H9 (cell line): Measurements from ENCODE around the gene PROX2. TPM values are rescaled to one million over a fixed set of nuclear protein-coding genes. Genes with fewer than 3 reads are reported as not detected.

Source experiments
- DNase-seq: peaks from one replicate; pipeline ENCODE4 v3.0.0-alpha.2; 2017
- H2AFZ ChIP-seq: one replicate; pipeline ENCODE4 v1.6.1; 2013; ENCODE audit warnings: mild to moderate bottlenecking, low read length, control low read depth, moderate library complexity
- H2AK5ac ChIP-seq: 2 replicates; pipeline ENCODE4 v1.6.1; 2013; ENCODE audit warnings: low read length, control low read depth, mixed read lengths; ENCODE audit not compliant: insufficient read length
- H2BK120ac ChIP-seq: one replicate; pipeline ENCODE4 v1.6.1; 2013; ENCODE audit warnings: low read depth, mild to moderate bottlenecking, low read length, control low read depth, inconsistent platforms; ENCODE audit not compliant: poor library complexity, severe bottlenecking
- H2BK12ac ChIP-seq: 2 replicates; pipeline ENCODE4 v1.6.1; 2013; ENCODE audit warnings: low read length, control low read depth, mixed read lengths, low read depth; ENCODE audit not compliant: insufficient read length
- H2BK15ac ChIP-seq: 2 replicates; pipeline ENCODE4 v1.6.1; 2013; ENCODE audit warnings: low read depth, low read length, control low read depth
- H2BK20ac ChIP-seq: one replicate; pipeline ENCODE4 v1.6.1; 2013; ENCODE audit warnings: low read depth, mild to moderate bottlenecking, low read length, control low read depth, inconsistent platforms; ENCODE audit not compliant: poor library complexity, severe bottlenecking
- H2BK5ac ChIP-seq: 2 replicates; pipeline ENCODE4 v1.6.1; 2013; ENCODE audit warnings: low read length, control low read depth, mixed read lengths; ENCODE audit not compliant: insufficient read length
- H3K14ac ChIP-seq: 2 replicates; pipeline ENCODE4 v1.6.1; 2013; ENCODE audit warnings: low read length, control low read depth; ENCODE audit not compliant: insufficient read depth
- H3K18ac ChIP-seq: 2 replicates; pipeline ENCODE4 v1.6.1; 2013; ENCODE audit warnings: low read depth, mild to moderate bottlenecking, mixed read lengths, low read length, control low read depth; ENCODE audit not compliant: insufficient read length
- H3K23ac ChIP-seq: 2 replicates; pipeline ENCODE4 v1.6.1; 2013; ENCODE audit warnings: low read length, control low read depth, mixed read lengths, low read depth; ENCODE audit not compliant: insufficient read length
- H3K23me2 ChIP-seq: 2 replicates; pipeline ENCODE4 v1.6.1; 2013; ENCODE audit warnings: low read depth, mild to moderate bottlenecking, mixed read lengths, low read length, control low read depth; ENCODE audit not compliant: insufficient read length, poor library complexity, severe bottlenecking
- H3K27ac ChIP-seq: 2 replicates; pipeline ENCODE4 v1.5.1; 2013; ENCODE audit warnings: low read length, control low read depth, mixed read lengths, low read depth; ENCODE audit not compliant: insufficient read length
- H3K27me3 ChIP-seq: 2 replicates; pipeline ENCODE4 v1.6.1; 2013; ENCODE audit warnings: low read length, control low read depth, inconsistent platforms; ENCODE audit not compliant: insufficient read depth
- H3K4ac ChIP-seq: 2 replicates; pipeline ENCODE4 v1.6.1; 2013; ENCODE audit warnings: low read depth, mild to moderate bottlenecking, control low read depth, inconsistent platforms, low read length, moderate library complexity
- H3K4me1 ChIP-seq: 2 replicates; pipeline ENCODE4 v1.6.1; 2013; ENCODE audit warnings: low read length, control low read depth, inconsistent platforms; ENCODE audit not compliant: insufficient read depth
- H3K4me2 ChIP-seq: 2 replicates; pipeline ENCODE4 v1.6.1; 2013; ENCODE audit warnings: low read length, control low read depth, mixed read lengths; ENCODE audit not compliant: insufficient read length, insufficient read depth
- H3K56ac ChIP-seq: 2 replicates; pipeline ENCODE4 v1.6.1; 2013; ENCODE audit warnings: low read depth, mild to moderate bottlenecking, mixed read lengths, low read length, control low read depth; ENCODE audit not compliant: insufficient read length
- H3K79me1 ChIP-seq: 2 replicates; pipeline ENCODE4 v1.6.1; 2013; ENCODE audit warnings: low read depth, mild to moderate bottlenecking, moderate library complexity, low read length, control low read depth, inconsistent platforms; ENCODE audit not compliant: insufficient read depth, poor library complexity, severe bottlenecking
- H3K79me2 ChIP-seq: 2 replicates; pipeline ENCODE4 v1.6.1; 2013; ENCODE audit warnings: low read length, control low read depth, inconsistent platforms; ENCODE audit not compliant: insufficient read depth
- H3K9ac ChIP-seq: 2 replicates; pipeline ENCODE4 v1.6.1; 2013; ENCODE audit warnings: low read length, control low read depth, mixed read lengths; ENCODE audit not compliant: insufficient read length; ENCODE audit errors: extremely low read depth
- H3K9me3 ChIP-seq: one replicate; pipeline ENCODE4 v1.6.1; 2013; ENCODE audit warnings: low read depth, low read length, inconsistent platforms; ENCODE audit not compliant: control insufficient read depth
- H3T11ph ChIP-seq: one replicate; pipeline ENCODE4 v1.6.1; 2013; ENCODE audit warnings: mild to moderate bottlenecking, low read length, control low read depth, inconsistent platforms
- H4K20me1 ChIP-seq: one replicate; pipeline ENCODE4 v1.6.1; 2013; ENCODE audit not compliant: control insufficient read depth, insufficient read length, insufficient read depth
- H4K5ac ChIP-seq: 2 replicates; pipeline ENCODE4 v1.6.1; 2013; ENCODE audit warnings: low read depth, mild to moderate bottlenecking, mixed read lengths, low read length, control low read depth; ENCODE audit not compliant: insufficient read length
- H4K8ac ChIP-seq: replicated peaks from 2 replicates; pipeline ENCODE4 v1.6.1; 2013; ENCODE audit warnings: low read length, control low read depth, mixed read lengths, low read depth; ENCODE audit not compliant: insufficient read length
- H4K91ac ChIP-seq: 2 replicates; pipeline ENCODE4 v1.6.1; 2013; ENCODE audit warnings: low read depth, mild to moderate bottlenecking, moderate library complexity, mixed read lengths, low read length, control low read depth; ENCODE audit not compliant: insufficient read length
- H3K27ac Mint-ChIP-seq, 3 experiments: 2 replicates in 2 of 3; 3 replicates in 1 of 3; pipeline ENCODE4 v1.8.0; 2020 to 2021; ENCODE audit warnings: mixed read lengths in 3 of 3, mild to moderate bottlenecking in 1 of 3, moderate library complexity in 1 of 3
- H3K27me3 Mint-ChIP-seq: 2 replicates; pipeline ENCODE4 v1.8.0; 2021; ENCODE audit warnings: low read depth, mild to moderate bottlenecking, moderate library complexity, mixed read lengths
- H3K36me3 Mint-ChIP-seq, 3 experiments: 2 replicates in 2 of 3; 3 replicates in 1 of 3; pipeline ENCODE4 v1.8.0; 2020 to 2021; ENCODE audit warnings: low read depth in 3 of 3, mixed read lengths in 3 of 3; ENCODE audit not compliant: insufficient read depth in 1 of 3
- H3K4me1 Mint-ChIP-seq, 2 experiments: 2 replicates each; pipeline ENCODE4 v1.8.0; 2020; ENCODE audit warnings: mixed read lengths in 2 of 2
- H3K4me3 Mint-ChIP-seq, 2 experiments: 2 replicates in 1 of 2; 3 replicates in 1 of 2; pipeline ENCODE4 v1.8.0; 2020 to 2021; ENCODE audit warnings: mild to moderate bottlenecking in 2 of 2, mixed read lengths in 2 of 2, moderate library complexity in 1 of 2
- H3K9me3 Mint-ChIP-seq, 2 experiments: 2 replicates in 1 of 2; 3 replicates in 1 of 2; pipeline ENCODE4 v1.8.0; 2020; ENCODE audit warnings: mild to moderate bottlenecking in 2 of 2, mixed read lengths in 2 of 2, moderate library complexity in 1 of 2
- WGBS: extraction: QIAGEN DNeasy Blood & Tissue Kit; methylation state at CpG from one replicate; pipeline ENCODE4 v1.1.7; 2013; ENCODE audit warnings: missing lambda C conversion rate, low lambda C conversion rate, mixed read lengths; ENCODE audit not compliant: insufficient read length; ENCODE audit errors: extremely low coverage; 5-methylcytosine and 5-hydroxymethylcytosine counted together
- total RNA-seq: library from RNA; stranded (reverse); gene quantifications from 2 replicates; pipeline ENCODE4 v1.2.1, GENCODE V29; 2021
- TF ChIP-seq, protein P1 (sequence below): fragments of 200-600 bp; sonication (generic); conservative IDR thresholded peaks from 3 replicates; pipeline ENCODE4 v1.8.0; 2021; ENCODE audit warnings: antibody characterized with exemption, mild to moderate bottlenecking

The PROX2 gene
- total RNA-seq, 1 experiment from 2014 or later: not detected

DNA sequence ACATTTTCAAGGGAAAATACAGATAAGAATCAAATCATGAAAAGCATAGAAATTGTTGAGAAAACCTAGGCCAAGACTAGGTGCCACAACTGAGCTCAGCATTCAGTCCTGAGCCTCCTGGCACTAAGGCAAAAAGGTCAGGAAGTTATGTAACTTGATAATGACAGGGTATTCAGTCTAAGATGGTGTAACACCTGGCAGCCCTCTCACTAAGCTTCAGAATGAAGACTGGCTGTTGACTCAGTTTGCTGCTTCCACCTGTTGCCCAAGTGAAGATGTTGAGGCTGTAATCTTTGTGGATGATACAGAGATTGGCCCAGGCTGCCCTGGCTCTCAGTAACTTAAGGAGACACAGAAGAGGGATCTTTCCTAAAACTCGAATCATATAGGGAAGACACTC is 19.6 kb downstream of the PROX2 start:
- H3K36me3 Mint-ChIP-seq: no peaks in the 10 kb centered on the region
- Histone ChIP-seq H2BK20ac (no peak overlapping the region), H3K9me3 (no peaks in the 10 kb centered on the region), H3T11ph (no peak overlapping the region), H4K8ac (no peak overlapping the region), H3K23me2 (no peaks in the 10 kb centered on the region), H3K14ac (no peak overlapping the region), H4K91ac (no peak overlapping the region), H3K27me3 (no peaks in the 10 kb centered on the region), H3K56ac (no peak overlapping the region), H2BK12ac (no peak overlapping the region), H3K23ac (no peak overlapping the region), H3K79me1 (no peaks in the 10 kb centered on the region), H3K18ac (no peak overlapping the region), H3K4me1 (no peaks in the 10 kb centered on the region), H4K5ac (no peak overlapping the region), H4K20me1 (no peaks in the 10 kb centered on the region), H2BK15ac (no peak overlapping the region), H2BK120ac (no peak overlapping the region), H3K9ac (no peak overlapping the region), H2AK5ac (no peak overlapping the region), H3K79me2 (no peaks in the 10 kb centered on the region), H2BK5ac (no peak overlapping the region), H3K27ac (no peak overlapping the region), H3K4ac (no peak overlapping the region), H2AFZ (no peak overlapping the region), H3K4me2 (no peak overlapping the region)
- H3K4me1 Mint-ChIP-seq: peaks cover 0 to 3% of the 10 kb centered on the region in 2 experiments; a peak in 1 of 4 replicates
- no peak overlapping the region for H3K27ac Mint-ChIP-seq
- TF ChIP-seq, protein P1, sequence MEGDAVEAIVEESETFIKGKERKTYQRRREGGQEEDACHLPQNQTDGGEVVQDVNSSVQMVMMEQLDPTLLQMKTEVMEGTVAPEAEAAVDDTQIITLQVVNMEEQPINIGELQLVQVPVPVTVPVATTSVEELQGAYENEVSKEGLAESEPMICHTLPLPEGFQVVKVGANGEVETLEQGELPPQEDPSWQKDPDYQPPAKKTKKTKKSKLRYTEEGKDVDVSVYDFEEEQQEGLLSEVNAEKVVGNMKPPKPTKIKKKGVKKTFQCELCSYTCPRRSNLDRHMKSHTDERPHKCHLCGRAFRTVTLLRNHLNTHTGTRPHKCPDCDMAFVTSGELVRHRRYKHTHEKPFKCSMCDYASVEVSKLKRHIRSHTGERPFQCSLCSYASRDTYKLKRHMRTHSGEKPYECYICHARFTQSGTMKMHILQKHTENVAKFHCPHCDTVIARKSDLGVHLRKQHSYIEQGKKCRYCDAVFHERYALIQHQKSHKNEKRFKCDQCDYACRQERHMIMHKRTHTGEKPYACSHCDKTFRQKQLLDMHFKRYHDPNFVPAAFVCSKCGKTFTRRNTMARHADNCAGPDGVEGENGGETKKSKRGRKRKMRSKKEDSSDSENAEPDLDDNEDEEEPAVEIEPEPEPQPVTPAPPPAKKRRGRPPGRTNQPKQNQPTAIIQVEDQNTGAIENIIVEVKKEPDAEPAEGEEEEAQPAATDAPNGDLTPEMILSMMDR: no peak
- no peak overlapping the region for H3K4me3 Mint-ChIP-seq
- WGBS: no CpG with 5 or more reads among the region's 1 CpG
- no peaks in the 10 kb centered on the region; the same call in 1 of the 2 replicates for H3K27me3 Mint-ChIP-seq
- no peak for DNase-seq
- no peaks in the 10 kb centered on the region for H3K9me3 Mint-ChIP-seq
